ENCODE data around the gene FOSL2. TPM values are rescaled to one million over a fixed set of nuclear protein-coding genes. Genes with fewer than 3 reads are reported as not detected.

Gene FOSL2
- total RNA-seq, 2 experiments from 2014 or later = 0.35 to 1.0 TPM

DNA sequence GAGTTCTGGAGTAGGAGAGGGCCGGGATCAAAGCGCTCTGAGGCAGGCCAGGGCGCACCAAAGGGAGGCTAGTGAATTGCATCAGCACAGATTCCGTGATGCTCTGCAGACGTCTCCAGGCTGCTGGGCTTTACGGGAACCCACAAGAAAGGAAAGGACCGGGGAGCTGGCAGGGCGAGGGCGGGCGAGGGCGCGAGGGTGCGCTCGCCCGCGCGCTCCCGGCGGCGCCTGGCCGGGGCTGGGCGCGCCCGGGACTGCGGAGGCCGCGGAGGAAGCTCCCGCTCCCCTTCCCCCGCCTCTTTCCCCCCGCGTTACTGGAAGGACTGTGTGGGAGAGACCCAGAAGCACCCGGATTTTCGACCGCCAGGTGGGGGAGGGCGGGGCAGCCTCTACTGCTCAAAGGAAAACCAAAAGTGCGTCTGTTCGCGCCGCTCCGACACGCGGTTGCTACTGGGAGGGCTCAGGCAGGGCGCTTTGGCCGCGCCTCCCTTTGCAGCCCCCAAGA, 2.4 kb upstream of the FOSL2 start:
- no peak overlapping the region for H3K27ac ChIP-seq (ENCODE audit: low read depth, low read length, poor library complexity, severe bottlenecking)
- TF ChIP-seq, protein P1, sequence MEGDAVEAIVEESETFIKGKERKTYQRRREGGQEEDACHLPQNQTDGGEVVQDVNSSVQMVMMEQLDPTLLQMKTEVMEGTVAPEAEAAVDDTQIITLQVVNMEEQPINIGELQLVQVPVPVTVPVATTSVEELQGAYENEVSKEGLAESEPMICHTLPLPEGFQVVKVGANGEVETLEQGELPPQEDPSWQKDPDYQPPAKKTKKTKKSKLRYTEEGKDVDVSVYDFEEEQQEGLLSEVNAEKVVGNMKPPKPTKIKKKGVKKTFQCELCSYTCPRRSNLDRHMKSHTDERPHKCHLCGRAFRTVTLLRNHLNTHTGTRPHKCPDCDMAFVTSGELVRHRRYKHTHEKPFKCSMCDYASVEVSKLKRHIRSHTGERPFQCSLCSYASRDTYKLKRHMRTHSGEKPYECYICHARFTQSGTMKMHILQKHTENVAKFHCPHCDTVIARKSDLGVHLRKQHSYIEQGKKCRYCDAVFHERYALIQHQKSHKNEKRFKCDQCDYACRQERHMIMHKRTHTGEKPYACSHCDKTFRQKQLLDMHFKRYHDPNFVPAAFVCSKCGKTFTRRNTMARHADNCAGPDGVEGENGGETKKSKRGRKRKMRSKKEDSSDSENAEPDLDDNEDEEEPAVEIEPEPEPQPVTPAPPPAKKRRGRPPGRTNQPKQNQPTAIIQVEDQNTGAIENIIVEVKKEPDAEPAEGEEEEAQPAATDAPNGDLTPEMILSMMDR (conservative IDR thresholded peaks at IDR 0.05; ENCODE audit: low read length) = no peak
- no peak for TF ChIP-seq EZH2phosphoT487 (IDR thresholded peaks at IDR 0.05; ENCODE audit: borderline replicate concordance, low read depth, low read length)
- POLR2A ChIA-PET = no interaction called here
- H3K4me1 ChIP-seq (ENCODE audit: insufficient read depth, low read length, poor library complexity, severe bottlenecking) = peaks cover 21% of the 10 kb centered on the region
- no peaks in the 10 kb centered on the region for H3K9me2 ChIP-seq (ENCODE audit: insufficient read depth, low read length)
- H3K9me3 ChIP-seq (ENCODE audit: low read length) = no peaks in the 10 kb centered on the region
- H3K4me2 ChIP-seq (ENCODE audit: low read length) = peak overlapping the region; percentile 84
- H3K79me2 ChIP-seq (ENCODE audit: insufficient read depth, low read depth, low read length) = no peaks in the 10 kb centered on the region
- CTCF ChIA-PET (ENCODE audit: unreplicated experiment) = no interaction called here
- no peaks in the 10 kb centered on the region for H3K36me3 ChIP-seq (ENCODE audit: insufficient read depth, low read length)
- no TSS peak for BruUV-seq (replicated peaks)
- no peaks in the 10 kb centered on the region for H4K20me1 ChIP-seq (ENCODE audit: insufficient read depth, low read length)
- intact Hi-C loops (cut with micrococcal nuclease; ENCODE audit: unreplicated experiment) = loop anchor here (5.0 kb wide), 2 partner anchors 362 to 618 kb away; partner anchors contain the start of genes MRPL33 and PPP1CB
- peak overlapping the region; percentile 74 for H3K4me3 ChIP-seq (ENCODE audit: low read depth, low read length, poor library complexity, severe bottlenecking)
- H2AFZ ChIP-seq (ENCODE audit: low read length) = peak overlapping the region; percentile 92
- peak; percentile 60 for DNase-seq (ENCODE audit: low spot score)

DNA sequence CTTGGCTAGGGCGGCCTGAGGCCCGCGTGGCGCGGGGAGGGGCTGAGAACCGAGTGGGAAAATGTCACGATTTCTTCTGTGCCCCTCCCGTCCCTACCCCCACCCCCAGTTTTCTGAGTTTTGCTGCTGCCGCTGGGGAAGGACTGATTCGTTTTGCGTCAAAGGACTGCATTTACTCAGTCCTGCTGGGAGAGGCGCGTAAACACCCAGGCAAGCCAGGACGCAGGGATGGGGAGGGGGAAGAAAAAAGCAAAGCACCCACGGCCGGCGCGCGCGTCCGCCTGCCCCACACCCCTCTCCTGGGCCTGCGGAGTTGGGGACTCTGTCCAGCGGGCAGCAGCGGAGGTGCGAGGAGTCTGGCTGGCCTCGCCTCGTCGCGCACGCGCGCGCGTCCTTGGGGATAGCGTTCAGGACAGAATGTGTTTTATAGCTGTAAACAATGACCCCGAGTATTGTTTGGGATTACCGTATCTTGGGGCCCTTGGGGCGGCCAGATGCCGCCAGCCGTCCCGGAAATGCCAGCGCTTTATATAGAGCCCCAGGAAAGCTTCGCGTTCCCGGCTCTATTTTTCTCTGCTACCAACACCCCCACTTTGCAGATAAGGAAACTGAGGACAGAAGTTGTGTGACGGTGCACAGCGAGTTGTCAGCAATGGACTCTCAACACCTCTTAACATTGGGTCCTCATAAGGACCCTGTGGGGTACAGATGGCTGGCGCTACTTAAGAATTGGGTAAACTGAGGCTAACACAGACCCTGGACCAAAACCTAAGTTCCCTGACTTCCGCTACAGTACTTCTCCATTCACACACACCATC, 1.7 kb upstream of the FOSL2 start:
- Histone ChIP-seq H3K9me3 (ENCODE audit: low read length) (no peaks in the 10 kb centered on the region), H4K20me1 (ENCODE audit: insufficient read depth, low read length) (no peaks in the 10 kb centered on the region), H3K4me1 (ENCODE audit: insufficient read depth, low read length, poor library complexity, severe bottlenecking) (peaks cover 21% of the 10 kb centered on the region), H3K9me2 (ENCODE audit: insufficient read depth, low read length) (no peaks in the 10 kb centered on the region), H3K4me3 (ENCODE audit: low read depth, low read length, poor library complexity, severe bottlenecking) (peak overlapping the region; percentile 74), H3K36me3 (ENCODE audit: insufficient read depth, low read length) (no peaks in the 10 kb centered on the region), H3K79me2 (ENCODE audit: insufficient read depth, low read depth, low read length) (no peaks in the 10 kb centered on the region), H3K27ac (ENCODE audit: low read depth, low read length, poor library complexity, severe bottlenecking) (no peak overlapping the region), H2AFZ (ENCODE audit: low read length) (peak overlapping the region; percentile 92), H3K4me2 (ENCODE audit: low read length) (peak overlapping the region; percentile 84)
- TF ChIP-seq, protein P1 (conservative IDR thresholded peaks at IDR 0.05; ENCODE audit: low read length) = no peak
- TF ChIP-seq EZH2phosphoT487 (IDR thresholded peaks at IDR 0.05; ENCODE audit: borderline replicate concordance, low read depth, low read length) = no peak
- ChIA-PET CTCF (ENCODE audit: unreplicated experiment) (no interaction called here), POLR2A (no interaction called here)
- DNase-seq (ENCODE audit: low spot score) = peak; percentile 6
- intact Hi-C loops (cut with micrococcal nuclease; ENCODE audit: unreplicated experiment) = loop anchor here (5.0 kb wide), 2 partner anchors 361 to 619 kb away; partner anchors contain the start of genes MRPL33 and PPP1CB
- BruUV-seq (replicated peaks) = no TSS peak
